GM12878 (cell line): ENCODE results near the gene RPS6KA2. TPM values are rescaled to one million over a fixed set of nuclear protein-coding genes. Genes with fewer than 3 reads are reported as not detected.

ENCODE experiments used
- KDM1A ChIP-seq: fragments of 200-600 bp; sonication (generic); IDR thresholded peaks from 2 replicates; pipeline ENCODE4 v1.6.1; 2016; ENCODE audit warnings: borderline replicate concordance
- NR2C1 ChIP-seq: fragments of 450-650 bp; IDR thresholded peaks from 2 replicates; pipeline ENCODE4 v1.6.1; 2017; ENCODE audit warnings: antibody characterized with exemption, mild to moderate bottlenecking, moderate library complexity
- PAX5 ChIP-seq: IDR thresholded peaks from 2 replicates; pipeline ENCODE4 v1.6.1; 2011; ENCODE audit warnings: low read depth, low read length, borderline replicate concordance
- POU2F2 ChIP-seq: IDR thresholded peaks from 3 replicates; pipeline ENCODE4 v1.6.1; 2011; ENCODE audit warnings: low read depth, mild to moderate bottlenecking, low read length, borderline replicate concordance
- RAD21 ChIP-seq: IDR thresholded peaks from 2 replicates; pipeline ENCODE4 v1.6.1; 2011; ENCODE audit warnings: mild to moderate bottlenecking, low read depth, low read length, moderate library complexity; ENCODE audit not compliant: insufficient read depth
- ZNF384 ChIP-seq: IDR thresholded peaks from 2 replicates; pipeline ENCODE4 v1.6.1; 2012; ENCODE audit warnings: low read depth, mild to moderate bottlenecking, low read length, improper control_type of control experiment, borderline replicate concordance
- polyA plus RNA-seq, 11 experiments: library from polyadenylated mRNA; depleted of rRNA in 4 of 11; unstranded in 6 of 11; stranded (reverse) in 5 of 11; fragments of >200 nt; fragmentation: Nextera tagmentation in 4 of 11; fragmentation: Illumina TruSeq in 1 of 11; extraction: Ambion mirVana in 4 of 11; extraction: Trizol in 1 of 11; gene quantifications; 1 replicate in 1 of 11; 2 replicates in 10 of 11; pipeline versions ENCODE4 v1.2.1 to v1.2.3, GENCODE V29; 2011 to 2016; ENCODE audit warnings: inconsistent platforms in 2 of 11, missing spikeins in 2 of 11, low read depth in 1 of 11
- total RNA-seq, 4 experiments: library from RNA; depleted of rRNA in 3 of 4; stranded (reverse); fragments of >200 nt in 3 of 4; fragmentation: Illumina TruSeq in 1 of 4; extraction: Trizol in 1 of 4; gene quantifications; 2 replicates each; pipeline versions ENCODE4 v1.2.1 to v1.2.3, GENCODE V29; 2013 to 2021
- TF ChIP-seq, protein P1 (sequence below): fragments of 450-650 bp; IDR thresholded peaks from 2 replicates; pipeline ENCODE4 v1.6.1; 2017; ENCODE audit warnings: mild to moderate bottlenecking
- TF ChIP-seq, protein P2 (sequence below): IDR thresholded peaks from 2 replicates; pipeline ENCODE4 v1.6.1; 2011; ENCODE audit warnings: borderline replicate concordance, low read depth, mild to moderate bottlenecking, moderate library complexity, low read length; ENCODE audit not compliant: insufficient read depth, poor library complexity, severe bottlenecking
- TF ChIP-seq, protein P3 (sequence below), 3 experiments: IDR thresholded peaks in 2 of 3; conservative IDR thresholded peaks in 1 of 3; 2 replicates each; pipeline ENCODE4 v1.5.1; 2011; ENCODE audit warnings: low read depth in 3 of 3, low read length in 3 of 3, mild to moderate bottlenecking in 3 of 3, control low read depth in 2 of 3, moderate library complexity in 2 of 3, inconsistent platforms in 1 of 3, mixed read lengths in 1 of 3; ENCODE audit not compliant: control insufficient read depth in 2 of 3, insufficient read depth in 1 of 3; ENCODE audit errors: extremely low read depth in 1 of 3

RPS6KA2 gene
- total and polyA plus RNA-seq, 10 of the 15 experiments (the other 5 are each of a cell fraction or from before 2014, with no cell fraction given): 0.02 to 1.0 (median 0.22) TPM; not detected in 1

DNA sequence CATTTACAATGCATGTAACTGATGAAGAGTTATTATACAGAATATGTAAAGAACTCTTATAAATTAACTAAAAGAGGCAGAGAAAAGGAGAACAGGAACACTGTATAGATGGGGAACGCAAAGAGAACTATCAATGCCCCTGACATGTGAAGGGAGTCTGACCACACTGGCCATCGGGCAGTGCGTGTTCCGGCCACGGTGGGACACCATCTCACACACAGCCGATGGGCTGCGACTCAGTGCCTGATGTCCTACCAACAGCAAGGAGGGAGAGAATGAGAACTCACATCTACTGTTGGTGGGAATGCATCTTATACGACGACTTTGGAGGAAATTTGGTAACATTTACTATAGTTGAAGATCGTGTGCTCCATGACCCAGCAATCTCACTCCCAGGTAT is 25.1 kb downstream of the RPS6KA2 start (continued):
- TF ChIP-seq, protein P1, sequence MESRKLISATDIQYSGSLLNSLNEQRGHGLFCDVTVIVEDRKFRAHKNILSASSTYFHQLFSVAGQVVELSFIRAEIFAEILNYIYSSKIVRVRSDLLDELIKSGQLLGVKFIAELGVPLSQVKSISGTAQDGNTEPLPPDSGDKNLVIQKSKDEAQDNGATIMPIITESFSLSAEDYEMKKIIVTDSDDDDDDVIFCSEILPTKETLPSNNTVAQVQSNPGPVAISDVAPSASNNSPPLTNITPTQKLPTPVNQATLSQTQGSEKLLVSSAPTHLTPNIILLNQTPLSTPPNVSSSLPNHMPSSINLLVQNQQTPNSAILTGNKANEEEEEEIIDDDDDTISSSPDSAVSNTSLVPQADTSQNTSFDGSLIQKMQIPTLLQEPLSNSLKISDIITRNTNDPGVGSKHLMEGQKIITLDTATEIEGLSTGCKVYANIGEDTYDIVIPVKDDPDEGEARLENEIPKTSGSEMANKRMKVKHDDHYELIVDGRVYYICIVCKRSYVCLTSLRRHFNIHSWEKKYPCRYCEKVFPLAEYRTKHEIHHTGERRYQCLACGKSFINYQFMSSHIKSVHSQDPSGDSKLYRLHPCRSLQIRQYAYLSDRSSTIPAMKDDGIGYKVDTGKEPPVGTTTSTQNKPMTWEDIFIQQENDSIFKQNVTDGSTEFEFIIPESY: no peak
- TF ChIP-seq POU2F2 (no peak), PAX5 (no peak), NR2C1 (no peak), RAD21 (no peak), ZNF384 (no peak), KDM1A (no peak)
- TF ChIP-seq, protein P2, sequence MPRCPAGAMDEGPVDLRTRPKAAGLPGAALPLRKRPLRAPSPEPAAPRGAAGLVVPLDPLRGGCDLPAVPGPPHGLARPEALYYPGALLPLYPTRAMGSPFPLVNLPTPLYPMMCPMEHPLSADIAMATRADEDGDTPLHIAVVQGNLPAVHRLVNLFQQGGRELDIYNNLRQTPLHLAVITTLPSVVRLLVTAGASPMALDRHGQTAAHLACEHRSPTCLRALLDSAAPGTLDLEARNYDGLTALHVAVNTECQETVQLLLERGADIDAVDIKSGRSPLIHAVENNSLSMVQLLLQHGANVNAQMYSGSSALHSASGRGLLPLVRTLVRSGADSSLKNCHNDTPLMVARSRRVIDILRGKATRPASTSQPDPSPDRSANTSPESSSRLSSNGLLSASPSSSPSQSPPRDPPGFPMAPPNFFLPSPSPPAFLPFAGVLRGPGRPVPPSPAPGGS: no peak
- TF ChIP-seq, protein P3, sequence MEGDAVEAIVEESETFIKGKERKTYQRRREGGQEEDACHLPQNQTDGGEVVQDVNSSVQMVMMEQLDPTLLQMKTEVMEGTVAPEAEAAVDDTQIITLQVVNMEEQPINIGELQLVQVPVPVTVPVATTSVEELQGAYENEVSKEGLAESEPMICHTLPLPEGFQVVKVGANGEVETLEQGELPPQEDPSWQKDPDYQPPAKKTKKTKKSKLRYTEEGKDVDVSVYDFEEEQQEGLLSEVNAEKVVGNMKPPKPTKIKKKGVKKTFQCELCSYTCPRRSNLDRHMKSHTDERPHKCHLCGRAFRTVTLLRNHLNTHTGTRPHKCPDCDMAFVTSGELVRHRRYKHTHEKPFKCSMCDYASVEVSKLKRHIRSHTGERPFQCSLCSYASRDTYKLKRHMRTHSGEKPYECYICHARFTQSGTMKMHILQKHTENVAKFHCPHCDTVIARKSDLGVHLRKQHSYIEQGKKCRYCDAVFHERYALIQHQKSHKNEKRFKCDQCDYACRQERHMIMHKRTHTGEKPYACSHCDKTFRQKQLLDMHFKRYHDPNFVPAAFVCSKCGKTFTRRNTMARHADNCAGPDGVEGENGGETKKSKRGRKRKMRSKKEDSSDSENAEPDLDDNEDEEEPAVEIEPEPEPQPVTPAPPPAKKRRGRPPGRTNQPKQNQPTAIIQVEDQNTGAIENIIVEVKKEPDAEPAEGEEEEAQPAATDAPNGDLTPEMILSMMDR (IDR thresholded peaks at IDR 0.05 in 2 of 3, conservative IDR thresholded peaks at IDR 0.05 in 1 of 3; ENCODE audit: control insufficient read depth in 2 of 3, extremely low read depth in 1 of 3, insufficient read depth in 1 of 3, low read depth in 3 of 3, low read length in 3 of 3): no peak
